ENCODE results near the gene MTCL3.

Gene MTCL3

DNA sequence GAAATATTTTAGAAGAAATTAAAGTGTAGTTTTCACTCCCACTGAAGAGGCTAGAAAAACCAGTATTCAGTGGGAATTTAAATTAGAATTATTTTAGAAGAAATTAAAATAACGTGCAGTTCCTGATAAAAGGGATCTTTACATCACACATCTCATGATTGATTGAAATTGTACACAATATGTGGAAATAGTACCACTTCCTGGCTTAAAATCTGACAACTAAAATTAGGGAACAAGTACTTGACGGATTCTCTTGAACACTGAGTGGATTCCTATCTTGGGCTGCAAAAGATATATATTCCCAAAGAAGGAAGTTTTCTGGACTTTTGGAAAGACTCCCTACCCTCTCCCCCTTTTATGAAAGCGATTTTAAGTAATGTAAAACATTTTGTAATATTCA is 14.6 kb upstream of the MTCL3 start:
- no peaks in the 10 kb centered on the region for H4K20me1 ChIP-seq (ENCODE audit: insufficient read depth, low read length)
- TF ChIP-seq, protein P1, sequence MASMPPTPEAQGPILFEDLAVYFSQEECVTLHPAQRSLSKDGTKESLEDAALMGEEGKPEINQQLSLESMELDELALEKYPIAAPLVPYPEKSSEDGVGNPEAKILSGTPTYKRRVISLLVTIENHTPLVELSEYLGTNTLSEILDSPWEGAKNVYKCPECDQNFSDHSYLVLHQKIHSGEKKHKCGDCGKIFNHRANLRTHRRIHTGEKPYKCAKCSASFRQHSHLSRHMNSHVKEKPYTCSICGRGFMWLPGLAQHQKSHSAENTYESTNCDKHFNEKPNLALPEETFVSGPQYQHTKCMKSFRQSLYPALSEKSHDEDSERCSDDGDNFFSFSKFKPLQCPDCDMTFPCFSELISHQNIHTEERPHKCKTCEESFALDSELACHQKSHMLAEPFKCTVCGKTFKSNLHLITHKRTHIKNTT (CRISPR knock-in tag; IDR thresholded peaks at IDR 0.05), result no peak
- no peak for TF ChIP-seq PLRG1 (conservative IDR thresholded peaks at IDR 0.05)
- TF ChIP-seq ZNF75D (CRISPR knock-in tag; IDR thresholded peaks at IDR 0.05; ENCODE audit: borderline replicate concordance), result no peak
- no peak for TF ChIP-seq ZNF883 (CRISPR knock-in tag; IDR thresholded peaks at IDR 0.05; ENCODE audit: not compliant biosample characterization)
- TF ChIP-seq KLF6 (CRISPR knock-in tag; IDR thresholded peaks at IDR 0.05), result no peak
- TF ChIP-seq HMGA1 (CRISPR knock-in tag; conservative IDR thresholded peaks at IDR 0.05), result no peak
- no peak for TF ChIP-seq NCOA1 (CRISPR knock-in tag; IDR thresholded peaks at IDR 0.05)
- no peak for TF ChIP-seq YEATS2 (CRISPR knock-in tag; IDR thresholded peaks at IDR 0.05; ENCODE audit: borderline replicate concordance)
- TF ChIP-seq, protein P2, sequence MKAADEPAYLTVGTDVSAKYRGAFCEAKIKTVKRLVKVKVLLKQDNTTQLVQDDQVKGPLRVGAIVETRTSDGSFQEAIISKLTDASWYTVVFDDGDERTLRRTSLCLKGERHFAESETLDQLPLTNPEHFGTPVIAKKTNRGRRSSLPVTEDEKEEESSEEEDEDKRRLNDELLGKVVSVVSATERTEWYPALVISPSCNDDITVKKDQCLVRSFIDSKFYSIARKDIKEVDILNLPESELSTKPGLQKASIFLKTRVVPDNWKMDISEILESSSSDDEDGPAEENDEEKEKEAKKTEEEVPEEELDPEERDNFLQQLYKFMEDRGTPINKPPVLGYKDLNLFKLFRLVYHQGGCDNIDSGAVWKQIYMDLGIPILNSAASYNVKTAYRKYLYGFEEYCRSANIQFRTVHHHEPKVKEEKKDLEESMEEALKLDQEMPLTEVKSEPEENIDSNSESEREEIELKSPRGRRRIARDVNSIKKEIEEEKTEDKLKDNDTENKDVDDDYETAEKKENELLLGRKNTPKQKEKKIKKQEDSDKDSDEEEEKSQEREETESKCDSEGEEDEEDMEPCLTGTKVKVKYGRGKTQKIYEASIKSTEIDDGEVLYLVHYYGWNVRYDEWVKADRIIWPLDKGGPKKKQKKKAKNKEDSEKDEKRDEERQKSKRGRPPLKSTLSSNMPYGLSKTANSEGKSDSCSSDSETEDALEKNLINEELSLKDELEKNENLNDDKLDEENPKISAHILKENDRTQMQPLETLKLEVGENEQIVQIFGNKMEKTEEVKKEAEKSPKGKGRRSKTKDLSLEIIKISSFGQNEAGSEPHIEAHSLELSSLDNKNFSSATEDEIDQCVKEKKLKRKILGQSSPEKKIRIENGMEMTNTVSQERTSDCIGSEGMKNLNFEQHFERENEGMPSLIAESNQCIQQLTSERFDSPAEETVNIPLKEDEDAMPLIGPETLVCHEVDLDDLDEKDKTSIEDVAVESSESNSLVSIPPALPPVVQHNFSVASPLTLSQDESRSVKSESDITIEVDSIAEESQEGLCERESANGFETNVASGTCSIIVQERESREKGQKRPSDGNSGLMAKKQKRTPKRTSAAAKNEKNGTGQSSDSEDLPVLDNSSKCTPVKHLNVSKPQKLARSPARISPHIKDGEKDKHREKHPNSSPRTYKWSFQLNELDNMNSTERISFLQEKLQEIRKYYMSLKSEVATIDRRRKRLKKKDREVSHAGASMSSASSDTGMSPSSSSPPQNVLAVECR (CRISPR knock-in tag; IDR thresholded peaks at IDR 0.05; ENCODE audit: borderline replicate concordance), result no peak
- TF ChIP-seq ZBTB7B (CRISPR knock-in tag; IDR thresholded peaks at IDR 0.05), result no peak
- TF ChIP-seq IKZF4 (CRISPR knock-in tag; IDR thresholded peaks at IDR 0.05; ENCODE audit: borderline replicate concordance, low read depth, not compliant biosample characterization), result no peak
- no peak for TF ChIP-seq ZNF430 (CRISPR knock-in tag; IDR thresholded peaks at IDR 0.05)
- TF ChIP-seq REXO4 (CRISPR knock-in tag; IDR thresholded peaks at IDR 0.05; ENCODE audit: borderline replicate concordance), result no peak
- ATAC-seq, result no peak
- no peaks in the 10 kb centered on the region for H3K4me1 ChIP-seq (ENCODE audit: insufficient read depth, low read length)
- H3K4me2 ChIP-seq (ENCODE audit: low read depth, low read length), result no peak overlapping the region
- no peaks in the 10 kb centered on the region for H3K9me3 ChIP-seq (ENCODE audit: low read length)
- CTCF ChIA-PET (ENCODE audit: low intra/inter-chr PET ratio, low total read pairs), result no interaction called here
- H3K4me3 ChIP-seq (replicated peaks in 1 of 3; ENCODE audit: insufficient read depth in 1 of 3, low read depth in 2 of 3, low read length in 3 of 3), result no peak overlapping the region
- FAIRE-seq, result no peak
- 2% methylated on average over 3 of the region's 3 CpGs for WGBS (ENCODE audit: low lambda C conversion rate)
- H3K27ac ChIP-seq (ENCODE audit: extremely low read length, insufficient read depth, low read length), result no peak overlapping the region
- H2AFZ ChIP-seq (ENCODE audit: low read length), result no peak overlapping the region
- no peaks in the 10 kb centered on the region for H3K79me2 ChIP-seq (ENCODE audit: insufficient read depth, low read length)
- intact Hi-C loops (cut with micrococcal nuclease; ENCODE audit: unreplicated experiment) (no loop called here), in situ Hi-C loops (cut with HindIII; ENCODE audit: extremely low pct_ligation_motif_present, low pct_unique_long_range_greater_than_20kb) (no loop called here)
- POLR2A ChIA-PET, result no interaction called here
- no peak overlapping the region for H3K9ac ChIP-seq (ENCODE audit: insufficient read depth, low read depth, low read length)
- no peaks in the 10 kb centered on the region for H3K36me3 ChIP-seq (replicated peaks in 1 of 2; ENCODE audit: control insufficient read depth in 1 of 2, insufficient read depth in 2 of 2, low read length in 2 of 2)
- 0 out of 5 replicates have a peak, but pooled peaks cover 1 to 3% of the 10 kb centered on the region in 2 experiments for H3K27me3 ChIP-seq (ENCODE audit: control insufficient read depth in 1 of 2, insufficient read depth in 2 of 2, low read length in 2 of 2)
- no peak for DNase-seq (ENCODE audit: low spot score)
- BruUV-seq (replicated peaks), result no TSS peak

Measured in HepG2 (cell line).